Neural cell (in vitro differentiated cells): Measurements from ENCODE around the gene SUPT20HL1. TPM values are rescaled to one million over a fixed set of nuclear protein-coding genes. Genes with fewer than 3 reads are reported as not detected.

ENCODE experiments used
- H2AFZ ChIP-seq: fragments of 200-600, 300-800 bp; sonication (generic), shearing (Covaris generic); 2 replicates; pipeline ENCODE4 v1.6.0; 2014; ENCODE audit warnings: low read depth, mild to moderate bottlenecking, antibody characterized with exemption, low read length, moderate library complexity
- H3F3A ChIP-seq: fragments of 200-600 bp; shearing (Covaris generic); 2 replicates; pipeline ENCODE4 v1.6.1; 2016; ENCODE audit warnings: mild to moderate bottlenecking, moderate library complexity, mixed read lengths, antibody characterized with exemption, low read length; ENCODE audit not compliant: insufficient read depth, poor library complexity, severe bottlenecking
- H3K27ac ChIP-seq: fragments of 200-600, 300-800 bp; sonication (generic), shearing (Covaris generic); 2 replicates; pipeline ENCODE4 v1.5.1; 2014; ENCODE audit warnings: mild to moderate bottlenecking, low read length, moderate library complexity
- H3K27me3 ChIP-seq: fragments of 300-800, 200-600 bp; sonication (generic), shearing (Covaris generic); 2 replicates; pipeline ENCODE4 v1.6.0; 2014; ENCODE audit warnings: mild to moderate bottlenecking, low read depth, low read length, moderate library complexity; ENCODE audit not compliant: insufficient read depth
- H3K36me3 ChIP-seq: fragments of 300-800, 200-600 bp; sonication (generic), shearing (Covaris generic); 2 replicates; pipeline ENCODE4 v1.5.1; 2014; ENCODE audit warnings: mild to moderate bottlenecking, antibody characterized with exemption, low read length, moderate library complexity; ENCODE audit not compliant: insufficient read depth
- H3K4me2 ChIP-seq: fragments of 300-800, 200-600 bp; sonication (generic), shearing (Covaris generic); 2 replicates; pipeline ENCODE4 v1.6.0; 2014; ENCODE audit warnings: mild to moderate bottlenecking, low read length
- H3K4me3 ChIP-seq: fragments of 300-800, 200-600 bp; sonication (generic), shearing (Covaris generic); 2 replicates; pipeline ENCODE4 v1.5.1; 2014; ENCODE audit warnings: mild to moderate bottlenecking, low read length, moderate library complexity
- H3K79me2 ChIP-seq: fragments of 200-600 bp; shearing (Covaris generic); replicated peaks from 2 replicates; pipeline ENCODE4 v1.6.0; 2014; ENCODE audit warnings: mild to moderate bottlenecking, low read length, moderate library complexity; ENCODE audit not compliant: insufficient read depth
- H3K9ac ChIP-seq: fragments of 300-800, 200-600 bp; sonication (generic), shearing (Covaris generic); 2 replicates; pipeline ENCODE4 v1.6.1; 2016; ENCODE audit warnings: mild to moderate bottlenecking, low read length, mixed read lengths
- H3K9me2 ChIP-seq: fragments of 200-600 bp; shearing (Covaris generic); 2 replicates; pipeline ENCODE4 v1.6.1; 2016; ENCODE audit warnings: mild to moderate bottlenecking, low read length, mixed read lengths; ENCODE audit not compliant: insufficient read depth
- H3K9me3 ChIP-seq: fragments of 200-600, 300-800 bp; sonication (generic), shearing (Covaris generic); 2 replicates; pipeline ENCODE4 v1.6.1; 2016; ENCODE audit warnings: mild to moderate bottlenecking, mixed run types, low read length, moderate library complexity, mixed read lengths
- H4K20me1 ChIP-seq: fragments of 200-600 bp; shearing (Covaris generic); 2 replicates; pipeline ENCODE4 v1.6.1; 2016; ENCODE audit warnings: mild to moderate bottlenecking, mixed run types; ENCODE audit not compliant: insufficient read depth
- EP300 ChIP-seq: fragments of 450-650 bp; conservative IDR thresholded peaks from 2 replicates; pipeline ENCODE4 v1.6.1; 2014; ENCODE audit warnings: antibody characterized with exemption, mild to moderate bottlenecking, moderate library complexity; ENCODE audit not compliant: poor library complexity, severe bottlenecking
- EZH2 ChIP-seq: fragments of 200-600, 300-800 bp; shearing (Covaris generic), sonication (generic); IDR thresholded peaks from 2 replicates; pipeline ENCODE4 v1.6.1; 2014; ENCODE audit warnings: antibody characterized with exemption, low read length, borderline replicate concordance, mild to moderate bottlenecking; ENCODE audit not compliant: insufficient read depth, poor library complexity, severe bottlenecking
- MXI1 ChIP-seq: fragments of 450-650 bp; conservative IDR thresholded peaks from 2 replicates; pipeline ENCODE4 v1.6.1; 2014; ENCODE audit warnings: antibody characterized with exemption, mild to moderate bottlenecking; ENCODE audit not compliant: poor library complexity, severe bottlenecking
- POLR2AphosphoS5 ChIP-seq: IDR thresholded peaks from 2 replicates; pipeline ENCODE4 v1.6.1; 2012
- RAD21 ChIP-seq: fragments of 450-650 bp; conservative IDR thresholded peaks from 2 replicates; pipeline ENCODE4 v1.6.1; 2014; ENCODE audit warnings: antibody characterized with exemption, mild to moderate bottlenecking, moderate library complexity
- SMC3 ChIP-seq: fragments of 450-650 bp; conservative IDR thresholded peaks from 2 replicates; pipeline ENCODE4 v1.6.1; 2014; ENCODE audit warnings: antibody characterized with exemption, mild to moderate bottlenecking, moderate library complexity; ENCODE audit not compliant: poor library complexity
- TAF1 ChIP-seq: IDR thresholded peaks from 2 replicates; pipeline ENCODE4 v1.6.1; 2012; ENCODE audit warnings: low read depth
- polyA plus RNA-seq: library from polyadenylated mRNA; depleted of rRNA; stranded (reverse); fragments of >200 nt; gene quantifications from 2 replicates; pipeline ENCODE4 v1.2.3, GENCODE V29; 2014
- TF ChIP-seq, protein P1 (sequence below): IDR thresholded peaks from 2 replicates; pipeline ENCODE4 v1.6.1; 2012; ENCODE audit warnings: borderline replicate concordance
- TF ChIP-seq, protein P2 (sequence below): fragments of 450-650 bp; IDR thresholded peaks from 2 replicates; pipeline ENCODE4 v1.5.1; 2014; ENCODE audit warnings: antibody characterized with exemption, mild to moderate bottlenecking, moderate library complexity; ENCODE audit not compliant: poor library complexity, severe bottlenecking

The SUPT20HL1 gene
- polyA plus RNA-seq, 1 donor from 2014 or later: not detected

DNA sequence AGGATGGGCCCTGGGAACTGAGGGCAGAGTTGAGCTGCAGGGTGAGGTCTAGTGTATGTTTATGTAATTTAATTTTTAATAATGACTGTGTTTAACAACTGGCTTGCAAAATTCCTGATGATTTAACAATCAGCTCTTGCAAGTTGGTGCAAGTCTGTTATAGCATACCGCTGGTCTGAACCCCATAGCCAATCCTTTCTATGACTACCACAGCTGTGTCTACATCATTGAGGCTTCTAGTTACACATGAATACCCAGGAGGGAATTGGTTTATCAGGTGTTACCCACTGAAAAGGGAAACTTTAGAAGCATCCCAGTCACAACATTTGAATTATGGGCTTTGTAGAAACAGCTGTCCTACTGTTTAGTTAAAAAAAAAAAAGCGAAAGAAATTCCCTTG lies 38.3 kb downstream of the SUPT20HL1 start:
- Histone ChIP-seq H4K20me1 (no peaks in the 10 kb centered on the region), H3F3A (no peaks in the 10 kb centered on the region), H2AFZ (no peak overlapping the region), H3K27ac (no peak overlapping the region), H3K4me3 (no peak overlapping the region), H3K27me3 (no peaks in the 10 kb centered on the region), H3K9me2 (no peaks in the 10 kb centered on the region), H3K9ac (no peak overlapping the region), H3K4me2 (no peak overlapping the region), H3K9me3 (no peaks in the 10 kb centered on the region), H3K36me3 (no peaks in the 10 kb centered on the region), H3K79me2 (no peaks in the 10 kb centered on the region)
- no peak for TF ChIP-seq EZH2
- no peak for TF ChIP-seq EP300
- TF ChIP-seq, protein P1, sequence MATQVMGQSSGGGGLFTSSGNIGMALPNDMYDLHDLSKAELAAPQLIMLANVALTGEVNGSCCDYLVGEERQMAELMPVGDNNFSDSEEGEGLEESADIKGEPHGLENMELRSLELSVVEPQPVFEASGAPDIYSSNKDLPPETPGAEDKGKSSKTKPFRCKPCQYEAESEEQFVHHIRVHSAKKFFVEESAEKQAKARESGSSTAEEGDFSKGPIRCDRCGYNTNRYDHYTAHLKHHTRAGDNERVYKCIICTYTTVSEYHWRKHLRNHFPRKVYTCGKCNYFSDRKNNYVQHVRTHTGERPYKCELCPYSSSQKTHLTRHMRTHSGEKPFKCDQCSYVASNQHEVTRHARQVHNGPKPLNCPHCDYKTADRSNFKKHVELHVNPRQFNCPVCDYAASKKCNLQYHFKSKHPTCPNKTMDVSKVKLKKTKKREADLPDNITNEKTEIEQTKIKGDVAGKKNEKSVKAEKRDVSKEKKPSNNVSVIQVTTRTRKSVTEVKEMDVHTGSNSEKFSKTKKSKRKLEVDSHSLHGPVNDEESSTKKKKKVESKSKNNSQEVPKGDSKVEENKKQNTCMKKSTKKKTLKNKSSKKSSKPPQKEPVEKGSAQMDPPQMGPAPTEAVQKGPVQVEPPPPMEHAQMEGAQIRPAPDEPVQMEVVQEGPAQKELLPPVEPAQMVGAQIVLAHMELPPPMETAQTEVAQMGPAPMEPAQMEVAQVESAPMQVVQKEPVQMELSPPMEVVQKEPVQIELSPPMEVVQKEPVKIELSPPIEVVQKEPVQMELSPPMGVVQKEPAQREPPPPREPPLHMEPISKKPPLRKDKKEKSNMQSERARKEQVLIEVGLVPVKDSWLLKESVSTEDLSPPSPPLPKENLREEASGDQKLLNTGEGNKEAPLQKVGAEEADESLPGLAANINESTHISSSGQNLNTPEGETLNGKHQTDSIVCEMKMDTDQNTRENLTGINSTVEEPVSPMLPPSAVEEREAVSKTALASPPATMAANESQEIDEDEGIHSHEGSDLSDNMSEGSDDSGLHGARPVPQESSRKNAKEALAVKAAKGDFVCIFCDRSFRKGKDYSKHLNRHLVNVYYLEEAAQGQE: no peak
- TF ChIP-seq TAF1: no peak
- no peak for TF ChIP-seq RAD21
- TF ChIP-seq, protein P2, sequence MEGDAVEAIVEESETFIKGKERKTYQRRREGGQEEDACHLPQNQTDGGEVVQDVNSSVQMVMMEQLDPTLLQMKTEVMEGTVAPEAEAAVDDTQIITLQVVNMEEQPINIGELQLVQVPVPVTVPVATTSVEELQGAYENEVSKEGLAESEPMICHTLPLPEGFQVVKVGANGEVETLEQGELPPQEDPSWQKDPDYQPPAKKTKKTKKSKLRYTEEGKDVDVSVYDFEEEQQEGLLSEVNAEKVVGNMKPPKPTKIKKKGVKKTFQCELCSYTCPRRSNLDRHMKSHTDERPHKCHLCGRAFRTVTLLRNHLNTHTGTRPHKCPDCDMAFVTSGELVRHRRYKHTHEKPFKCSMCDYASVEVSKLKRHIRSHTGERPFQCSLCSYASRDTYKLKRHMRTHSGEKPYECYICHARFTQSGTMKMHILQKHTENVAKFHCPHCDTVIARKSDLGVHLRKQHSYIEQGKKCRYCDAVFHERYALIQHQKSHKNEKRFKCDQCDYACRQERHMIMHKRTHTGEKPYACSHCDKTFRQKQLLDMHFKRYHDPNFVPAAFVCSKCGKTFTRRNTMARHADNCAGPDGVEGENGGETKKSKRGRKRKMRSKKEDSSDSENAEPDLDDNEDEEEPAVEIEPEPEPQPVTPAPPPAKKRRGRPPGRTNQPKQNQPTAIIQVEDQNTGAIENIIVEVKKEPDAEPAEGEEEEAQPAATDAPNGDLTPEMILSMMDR: no peak
- no peak for TF ChIP-seq POLR2AphosphoS5

DNA sequence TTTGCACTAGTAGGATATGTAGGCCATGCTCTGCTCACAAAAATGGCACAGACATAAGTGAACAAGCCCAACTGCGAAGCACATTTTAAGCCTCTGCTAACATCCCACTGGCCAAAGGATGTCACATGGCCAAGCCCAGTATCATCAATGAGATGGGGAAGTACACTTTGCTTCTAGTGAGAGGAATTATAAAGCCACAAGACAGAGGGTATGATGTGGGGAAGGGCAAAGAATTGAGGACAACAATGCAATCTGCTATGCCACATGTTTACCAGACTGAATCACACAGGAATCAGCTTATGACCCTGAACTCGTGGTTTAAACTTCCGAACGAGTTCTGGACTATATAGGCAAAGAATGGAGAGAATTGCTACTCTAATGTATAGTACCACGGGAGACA lies 39.1 kb downstream of the SUPT20HL1 start:
- no peaks in the 10 kb centered on the region for H3K79me2 ChIP-seq
- H3K9me3 ChIP-seq: no peaks in the 10 kb centered on the region
- H3K27me3 ChIP-seq: no peaks in the 10 kb centered on the region
- no peaks in the 10 kb centered on the region for H4K20me1 ChIP-seq
- no peaks in the 10 kb centered on the region for H3K9me2 ChIP-seq
- TF ChIP-seq EZH2: no peak
- TF ChIP-seq, protein P1: no peak
- TF ChIP-seq, protein P2: no peak
- no peak for TF ChIP-seq POLR2AphosphoS5
- TF ChIP-seq EP300: no peak
- no peak for TF ChIP-seq SMC3
- no peak for TF ChIP-seq TAF1
- no peak for TF ChIP-seq RAD21
- no peak for TF ChIP-seq MXI1
- no peak overlapping the region for H3K4me3 ChIP-seq
- no peaks in the 10 kb centered on the region for H3F3A ChIP-seq
- H3K27ac ChIP-seq: no peak overlapping the region
- H3K9ac ChIP-seq: no peak overlapping the region
- no peaks in the 10 kb centered on the region for H3K36me3 ChIP-seq
- no peak overlapping the region for H3K4me2 ChIP-seq
- H2AFZ ChIP-seq: no peak overlapping the region
